Measurements from ENCODE around the gene VAV2. TPM values are rescaled to one million over a fixed set of nuclear protein-coding genes. Genes with fewer than 3 reads are reported as not detected.

The VAV2 gene
- polyA plus RNA-seq, 1 experiment = 9.0 TPM

DNA sequence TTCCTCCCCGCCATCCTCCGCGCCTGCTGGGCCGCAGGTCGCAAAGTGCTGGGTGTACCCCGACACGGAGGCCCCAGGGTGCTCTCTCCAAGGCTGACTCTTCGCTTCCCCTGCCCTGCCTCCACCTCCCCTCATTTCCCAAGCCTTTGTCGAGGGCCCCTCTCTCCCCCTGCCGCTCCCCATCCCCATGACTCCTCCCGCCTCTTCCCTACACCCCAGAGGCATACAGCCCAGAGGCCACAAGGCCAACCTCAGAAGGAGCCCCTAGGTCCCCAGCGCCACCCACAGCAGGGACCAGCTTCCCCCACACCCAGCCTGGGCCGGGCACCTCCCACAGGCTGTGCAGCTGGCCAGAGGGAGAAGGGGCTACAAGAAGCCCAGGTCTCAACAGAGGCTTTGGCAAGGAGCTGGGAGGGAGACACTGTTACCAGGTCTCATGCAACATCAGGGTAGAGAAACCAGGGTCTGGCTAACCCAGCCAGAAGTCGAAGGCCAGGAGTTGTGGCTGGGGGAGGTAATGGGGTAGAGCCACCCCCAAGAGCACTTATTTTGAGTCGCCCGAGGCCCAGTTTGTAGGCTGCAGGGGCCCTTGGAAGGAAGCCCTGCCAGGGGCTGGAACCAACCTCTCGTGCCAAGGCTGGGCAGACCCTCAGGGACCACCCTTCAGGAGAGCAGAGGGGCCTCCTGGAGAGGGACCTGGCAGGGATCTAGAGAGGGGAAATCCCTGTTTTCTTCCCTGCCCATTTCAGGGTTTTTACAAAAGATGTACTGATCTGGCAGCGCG is 229.4 kb downstream of the VAV2 start:
- ChIA-PET CTCF (no interaction called here), POLR2A (no interaction called here)
- no peaks in the 10 kb centered on the region for H3K27me3 ChIP-seq (ENCODE audit: control insufficient read depth, insufficient read depth, low read length)
- H3K27ac ChIP-seq (ENCODE audit: low read depth, low read length) = no peak overlapping the region
- peaks cover 8% of the 10 kb centered on the region for H3K9me3 ChIP-seq (ENCODE audit: control insufficient read depth, insufficient read depth, low read length)
- no peak overlapping the region for H3K4me3 ChIP-seq (ENCODE audit: low read depth, low read length)
- no peak for DNase-seq (ENCODE audit: low read depth, low spot score)
- TF ChIP-seq, protein P1, sequence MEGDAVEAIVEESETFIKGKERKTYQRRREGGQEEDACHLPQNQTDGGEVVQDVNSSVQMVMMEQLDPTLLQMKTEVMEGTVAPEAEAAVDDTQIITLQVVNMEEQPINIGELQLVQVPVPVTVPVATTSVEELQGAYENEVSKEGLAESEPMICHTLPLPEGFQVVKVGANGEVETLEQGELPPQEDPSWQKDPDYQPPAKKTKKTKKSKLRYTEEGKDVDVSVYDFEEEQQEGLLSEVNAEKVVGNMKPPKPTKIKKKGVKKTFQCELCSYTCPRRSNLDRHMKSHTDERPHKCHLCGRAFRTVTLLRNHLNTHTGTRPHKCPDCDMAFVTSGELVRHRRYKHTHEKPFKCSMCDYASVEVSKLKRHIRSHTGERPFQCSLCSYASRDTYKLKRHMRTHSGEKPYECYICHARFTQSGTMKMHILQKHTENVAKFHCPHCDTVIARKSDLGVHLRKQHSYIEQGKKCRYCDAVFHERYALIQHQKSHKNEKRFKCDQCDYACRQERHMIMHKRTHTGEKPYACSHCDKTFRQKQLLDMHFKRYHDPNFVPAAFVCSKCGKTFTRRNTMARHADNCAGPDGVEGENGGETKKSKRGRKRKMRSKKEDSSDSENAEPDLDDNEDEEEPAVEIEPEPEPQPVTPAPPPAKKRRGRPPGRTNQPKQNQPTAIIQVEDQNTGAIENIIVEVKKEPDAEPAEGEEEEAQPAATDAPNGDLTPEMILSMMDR (IDR thresholded peaks at IDR 0.05; ENCODE audit: low read depth, low read length) = no peak

DNA sequence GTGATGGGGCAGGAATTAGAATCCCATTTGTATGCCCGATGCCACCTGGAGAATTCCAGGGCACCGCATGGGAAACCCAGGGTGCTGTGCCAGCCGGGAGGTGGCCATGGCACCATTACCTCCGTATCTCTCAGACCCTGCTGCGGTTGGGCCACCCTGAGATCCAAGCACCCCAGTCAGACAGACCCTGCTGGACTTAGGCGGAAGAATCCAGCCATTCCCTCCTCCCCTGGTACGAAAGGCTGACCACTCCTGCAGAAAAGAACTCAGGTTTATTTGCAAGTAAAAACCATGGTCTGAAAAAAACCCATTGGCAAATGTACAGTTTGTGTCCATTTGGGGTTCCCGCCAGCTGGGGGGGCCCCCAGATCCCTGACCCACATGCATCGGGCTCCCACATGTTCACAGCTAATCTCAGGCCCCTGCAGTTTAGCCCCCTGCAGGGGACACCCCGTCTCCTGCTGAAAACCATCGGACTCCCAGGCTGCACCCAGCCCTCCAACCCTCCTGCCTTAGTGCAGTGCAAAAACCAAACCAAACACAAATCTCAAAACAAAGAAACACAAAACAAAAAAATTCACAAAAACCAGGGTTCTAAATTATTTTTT is 230.4 kb downstream of the VAV2 start:
- no peak overlapping the region for H3K4me3 ChIP-seq (ENCODE audit: low read depth, low read length)
- peaks cover 4% of the 10 kb centered on the region; the same call in 1 of the 2 replicates for H3K9me3 ChIP-seq (ENCODE audit: control insufficient read depth, insufficient read depth, low read length)
- TF ChIP-seq, protein P1 (IDR thresholded peaks at IDR 0.05; ENCODE audit: low read depth, low read length) = no peak
- no peak overlapping the region for H3K27ac ChIP-seq (ENCODE audit: low read depth, low read length)
- H3K27me3 ChIP-seq (ENCODE audit: control insufficient read depth, insufficient read depth, low read length) = no peaks in the 10 kb centered on the region
- POLR2A ChIA-PET = no interaction called here
- CTCF ChIA-PET = interaction anchor here (0.6 kb wide), 1 partner anchor 111 kb away, joined by 3 read pairs; no protein-coding TSS in a partner anchor
- no peak for DNase-seq (ENCODE audit: low read depth, low spot score)

DNA sequence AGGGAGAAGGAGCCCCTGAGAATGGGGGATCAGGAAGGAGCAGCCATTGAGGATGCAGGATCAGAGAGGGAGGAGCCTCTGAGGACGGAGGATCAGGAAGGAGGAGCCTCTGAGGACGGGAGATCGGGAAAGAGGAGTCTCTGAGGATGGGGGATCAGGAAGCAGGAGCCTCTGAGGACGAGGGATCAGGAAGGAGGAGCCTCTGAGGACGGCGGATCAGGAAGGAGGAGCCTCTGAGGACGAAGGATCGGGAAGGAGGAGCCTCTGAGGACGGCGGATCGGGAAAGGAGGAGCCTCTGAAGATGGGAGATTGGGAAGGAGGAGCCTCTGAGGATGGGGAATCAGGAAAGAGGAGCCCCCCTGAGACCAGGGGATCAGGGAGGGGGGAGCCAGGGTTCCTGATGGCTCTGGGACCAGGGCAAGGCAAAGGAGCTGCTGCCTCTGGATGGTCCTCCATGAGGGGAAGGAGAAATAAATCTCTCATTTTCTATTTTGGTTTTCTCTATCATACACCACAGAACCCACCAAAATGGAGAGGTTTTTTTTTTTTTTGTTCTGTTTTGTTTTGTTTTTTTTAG is 231.3 kb downstream of the VAV2 start:
- POLR2A ChIA-PET = no interaction called here
- Histone ChIP-seq H3K4me3 (ENCODE audit: low read depth, low read length) (no peak overlapping the region), H3K9me3 (ENCODE audit: control insufficient read depth, insufficient read depth, low read length) (peaks cover 6% of the 10 kb centered on the region; the same call in 1 of the 2 replicates), H3K27me3 (ENCODE audit: control insufficient read depth, insufficient read depth, low read length) (no peaks in the 10 kb centered on the region), H3K27ac (ENCODE audit: low read depth, low read length) (no peak overlapping the region)
- DNase-seq (ENCODE audit: low read depth, low spot score) = no peak
- TF ChIP-seq, protein P1 (IDR thresholded peaks at IDR 0.05; ENCODE audit: low read depth, low read length) = no peak
- CTCF ChIA-PET = interaction anchor here (2.6 kb wide), 1 partner anchor 18 kb away, joined by 9 read pairs; no protein-coding TSS in a partner anchor

DNA sequence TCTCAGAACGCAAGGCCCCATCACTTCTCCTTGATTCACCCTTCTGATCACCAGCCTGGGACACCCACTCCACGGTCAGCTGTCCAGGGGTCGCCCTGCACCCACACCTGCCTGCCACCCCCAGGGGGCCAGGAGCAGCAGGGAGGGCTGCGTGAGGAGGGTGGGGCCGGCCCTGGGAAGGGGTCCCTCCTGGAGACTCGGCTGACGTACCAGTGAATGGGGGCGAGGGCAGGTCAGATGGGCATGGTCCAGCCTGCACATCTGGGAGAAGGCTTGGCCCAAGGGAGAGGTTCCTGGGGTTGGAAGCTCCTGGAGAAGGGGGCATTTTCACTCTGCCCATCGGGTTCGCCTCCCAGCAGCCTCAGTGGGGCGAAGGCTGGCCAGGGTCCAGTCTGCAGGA is 232.2 kb downstream of the VAV2 start:
- CTCF ChIA-PET = interaction anchor here (1.9 to 2.6 kb wide), 2 partner anchors 17 to 22 kb away, joined by 6 to 9 read pairs; no protein-coding TSS in a partner anchor
- Histone ChIP-seq H3K27me3 (ENCODE audit: control insufficient read depth, insufficient read depth, low read length) (no peaks in the 10 kb centered on the region), H3K9me3 (ENCODE audit: control insufficient read depth, insufficient read depth, low read length) (peaks cover 7% of the 10 kb centered on the region; the same call in 1 of the 2 replicates), H3K27ac (ENCODE audit: low read depth, low read length) (no peak overlapping the region), H3K4me3 (ENCODE audit: low read depth, low read length) (no peak overlapping the region)
- DNase-seq (ENCODE audit: low read depth, low spot score) = no peak
- POLR2A ChIA-PET = no interaction called here
- TF ChIP-seq, protein P1 (IDR thresholded peaks at IDR 0.05; ENCODE audit: low read depth, low read length) = no peak
